SU-DHL-6 (cell line): ENCODE measurements around the gene JPH3.

ENCODE experiments used
- H2AFZ ChIP-seq: fragments of 200-600 bp; sonication (generic); 2 replicates; pipeline ENCODE4 v1.6.1; 2014; ENCODE audit warnings: low read depth, mild to moderate bottlenecking, moderate library complexity, mixed read lengths, antibody characterized with exemption, low read length; ENCODE audit not compliant: severe bottlenecking
- H3F3A ChIP-seq: fragments of 200-600 bp; shearing (Covaris generic); 2 replicates; pipeline ENCODE4 v1.6.0; 2016; ENCODE audit warnings: antibody characterized with exemption, mild to moderate bottlenecking; ENCODE audit not compliant: insufficient read depth
- H3K27ac ChIP-seq: fragments of 200-600 bp; sonication (generic); 2 replicates; pipeline ENCODE4 v1.5.1; 2016; ENCODE audit warnings: low read depth, mild to moderate bottlenecking, low read length, moderate library complexity, mixed read lengths
- H3K27me3 ChIP-seq: fragments of 200-600 bp; sonication (generic), shearing (Covaris generic); 2 replicates; pipeline ENCODE4 v1.6.0; 2014; ENCODE audit warnings: mild to moderate bottlenecking, low read length
- H3K36me3 ChIP-seq: fragments of 200-600 bp; sonication (generic); 2 replicates; pipeline ENCODE4 v1.6.1; 2014; ENCODE audit warnings: mild to moderate bottlenecking, low read length, mixed read lengths
- H3K4me2 ChIP-seq: fragments of 300-600, 200-600 bp; shearing (Covaris generic), sonication (generic); 2 replicates; pipeline ENCODE4 v1.6.0; 2014; ENCODE audit warnings: low read length, low read depth, mild to moderate bottlenecking; ENCODE audit not compliant: poor library complexity, severe bottlenecking
- H3K4me3 ChIP-seq: fragments of 200-600 bp; sonication (generic); 2 replicates; pipeline ENCODE4 v1.5.1; 2014; ENCODE audit warnings: antibody characterized with exemption, low read length, mild to moderate bottlenecking, mixed read lengths; ENCODE audit not compliant: insufficient read depth, poor library complexity, severe bottlenecking
- H3K79me2 ChIP-seq: fragments of 200-600 bp; sonication (generic); 2 replicates; pipeline ENCODE4 v1.6.1; 2014; ENCODE audit warnings: mild to moderate bottlenecking, low read length, moderate library complexity; ENCODE audit not compliant: insufficient read depth
- H3K9ac ChIP-seq: fragments of 200-600 bp; sonication (generic); 2 replicates; pipeline ENCODE4 v1.7.0; 2014; ENCODE audit warnings: mild to moderate bottlenecking, low read length
- H3K9me2 ChIP-seq: fragments of 200-600 bp; sonication (generic); replicated peaks from 2 replicates; pipeline ENCODE4 v1.6.1; 2014; ENCODE audit warnings: low read length; ENCODE audit not compliant: insufficient read depth
- H3K9me3 ChIP-seq: fragments of 200-600 bp; sonication (generic); 2 replicates; pipeline ENCODE4 v1.6.1; 2014; ENCODE audit warnings: low read length, mixed read lengths; ENCODE audit not compliant: insufficient read depth
- H4K20me1 ChIP-seq: fragments of 200-600 bp; sonication (generic); 2 replicates; pipeline ENCODE4 v1.6.1; 2014; ENCODE audit warnings: low read depth, mild to moderate bottlenecking, antibody characterized with exemption, low read length, moderate library complexity, mixed read lengths
- CTCF ChIP-seq: fragments of 200-600 bp; sonication (generic); IDR thresholded peaks from one replicate; pipeline ENCODE4 v1.5.1; 2017; ENCODE audit warnings: antibody characterized with exemption, mild to moderate bottlenecking, low read length, moderate library complexity; ENCODE audit not compliant: insufficient read depth, poor library complexity, severe bottlenecking
- EZH2phosphoT487 ChIP-seq: fragments of 200-600 bp; sonication (generic), shearing (Covaris generic); conservative IDR thresholded peaks from 2 replicates; pipeline ENCODE4 v1.6.1; 2018; ENCODE audit warnings: mild to moderate bottlenecking, antibody characterized with exemption, low read length, moderate library complexity, mixed read lengths

The JPH3 gene

GRCh38 chr16:87625241-87625797 lies 23.0 kb downstream of the JPH3 start:
- Histone ChIP-seq H3K9me2 (no peaks in the 10 kb centered on the region), H3K27ac (no peak overlapping the region), H3K9me3 (no peaks in the 10 kb centered on the region), H3K4me2 (no peak overlapping the region), H3K4me3 (no peak overlapping the region), H2AFZ (no peak overlapping the region), H4K20me1 (no peaks in the 10 kb centered on the region), H3K36me3 (no peaks in the 10 kb centered on the region), H3K79me2 (no peaks in the 10 kb centered on the region), H3K27me3 (no peaks in the 10 kb centered on the region), H3F3A (no peaks in the 10 kb centered on the region), H3K9ac (no peak overlapping the region)
- no peak for TF ChIP-seq CTCF
- no peak for TF ChIP-seq EZH2phosphoT487

DNA sequence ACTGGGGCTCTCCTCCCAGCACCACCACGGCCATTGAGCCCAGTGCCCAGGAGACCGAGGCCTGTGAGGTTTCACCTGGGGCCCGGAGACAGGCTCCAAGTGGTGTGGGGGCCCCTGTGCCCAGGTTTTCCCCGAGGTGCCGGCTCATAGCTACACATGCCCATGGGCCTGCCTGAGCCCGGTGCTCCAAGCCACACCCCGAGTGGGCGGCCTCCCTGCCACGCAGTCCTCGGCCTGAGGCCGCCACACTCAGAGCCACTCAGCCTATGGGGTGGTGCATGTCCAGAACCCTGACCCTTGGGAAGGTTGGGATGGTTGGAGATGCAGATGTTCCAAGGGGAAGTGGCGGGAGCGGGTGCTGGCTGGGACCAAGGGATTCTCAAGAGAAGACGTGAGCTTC lies 24.1 kb downstream of the JPH3 start:
- TF ChIP-seq EZH2phosphoT487 (no peak), CTCF (no peak)
- H3K4me3 ChIP-seq = no peak overlapping the region

DNA sequence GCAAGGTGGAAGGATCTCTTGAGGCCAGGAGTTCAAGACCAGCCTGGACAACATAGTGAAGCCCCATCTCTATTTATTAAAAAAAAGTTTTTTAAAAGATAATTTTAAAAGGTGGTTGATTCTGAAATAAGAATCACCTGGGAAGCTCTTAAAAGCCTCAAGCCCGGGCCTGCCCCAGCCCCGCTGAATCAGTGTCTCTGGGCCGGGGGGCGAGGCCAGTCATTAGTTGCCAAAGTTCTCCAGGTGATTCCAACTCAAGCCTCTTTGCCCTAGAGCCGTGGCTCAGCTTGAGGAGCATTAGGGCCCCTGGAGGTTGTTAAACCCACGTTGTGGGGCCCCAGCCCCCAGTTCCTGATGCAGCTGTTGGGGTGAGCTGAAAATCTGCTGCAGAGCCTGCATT lies 24.6 kb downstream of the JPH3 start:
- H3K27me3 ChIP-seq = peaks cover 5% of the 10 kb centered on the region; the same call in 1 of the 2 replicates
- H3K79me2 ChIP-seq = no peaks in the 10 kb centered on the region
- no peak overlapping the region for H3K9ac ChIP-seq

More for the DNA sequence above, 24.1 kb downstream of the JPH3 start:
- no peak overlapping the region for H3K27ac ChIP-seq
- no peaks in the 10 kb centered on the region for H4K20me1 ChIP-seq
- H3K9ac ChIP-seq = no peak overlapping the region
- no peaks in the 10 kb centered on the region for H3K9me2 ChIP-seq
- no peaks in the 10 kb centered on the region for H3K36me3 ChIP-seq
- H3K4me2 ChIP-seq = no peak overlapping the region
- no peaks in the 10 kb centered on the region for H3K9me3 ChIP-seq
- H3K79me2 ChIP-seq = no peaks in the 10 kb centered on the region
- peaks cover 5% of the 10 kb centered on the region; the same call in 1 of the 2 replicates for H3K27me3 ChIP-seq
- no peak overlapping the region for H2AFZ ChIP-seq
- H3F3A ChIP-seq = no peaks in the 10 kb centered on the region

More for the DNA sequence above, 24.6 kb downstream of the JPH3 start:
- H4K20me1 ChIP-seq = no peaks in the 10 kb centered on the region
- no peak overlapping the region for H3K4me2 ChIP-seq
- H3K27ac ChIP-seq = no peak overlapping the region
- no peaks in the 10 kb centered on the region for H3F3A ChIP-seq
- no peaks in the 10 kb centered on the region for H3K36me3 ChIP-seq
- no peak for TF ChIP-seq CTCF
- no peak for TF ChIP-seq EZH2phosphoT487
- H3K4me3 ChIP-seq = no peak overlapping the region
- H2AFZ ChIP-seq = no peak overlapping the region
- no peaks in the 10 kb centered on the region for H3K9me2 ChIP-seq
- H3K9me3 ChIP-seq = no peaks in the 10 kb centered on the region
